Right ventricle myocardium superior (tissue), 1 donor: Measurements from ENCODE around the gene RNASET2. TPM values are rescaled to one million over a fixed set of nuclear protein-coding genes. Genes with fewer than 3 reads are reported as not detected.
"Not testable (repeated sequence)": the region's sequence is repeated elsewhere in the genome, so short reads cannot be mapped to it uniquely, and the experiment has no call there.

Experiments used
- ATAC-seq: fragments of 200-7000 bp; cut with Tn5 transposase; one replicate; pipeline ENCODE4 v1.9.1; 2020; ENCODE audit warnings: mild to moderate bottlenecking; ENCODE audit not compliant: poor library complexity
- DNase-seq: peaks from one replicate; pipeline ENCODE4 v3.0.0-alpha.2; 2020
- intact Hi-C: fragments of 100-400 bp; cut with DNase I; formaldehyde crosslinking; loops from one replicate; pipeline ENCODE4 v1.11.2; 2022
- microRNA-seq: library from miRNA; unstranded; fragments of <30 nt; microRNA quantifications from one replicate; pipeline ENCODE4 v1.2.0, GENCODE V29; 2020
- total RNA-seq: library from RNA; stranded (reverse); fragmentation: NEBNext Ultra II Directional; extraction: Animal tissue kit (Norgen Biotek cat#: 25700); gene quantifications from one replicate; pipeline ENCODE4 v1.2.1, GENCODE V29; 2021
- donor health status: DM: no; HTN: yes; CAD: no; lungs with severe emphysema.

Gene RNASET2
- total RNA-seq, 1 donor from 2014 or later = 12.3 TPM

DNA sequence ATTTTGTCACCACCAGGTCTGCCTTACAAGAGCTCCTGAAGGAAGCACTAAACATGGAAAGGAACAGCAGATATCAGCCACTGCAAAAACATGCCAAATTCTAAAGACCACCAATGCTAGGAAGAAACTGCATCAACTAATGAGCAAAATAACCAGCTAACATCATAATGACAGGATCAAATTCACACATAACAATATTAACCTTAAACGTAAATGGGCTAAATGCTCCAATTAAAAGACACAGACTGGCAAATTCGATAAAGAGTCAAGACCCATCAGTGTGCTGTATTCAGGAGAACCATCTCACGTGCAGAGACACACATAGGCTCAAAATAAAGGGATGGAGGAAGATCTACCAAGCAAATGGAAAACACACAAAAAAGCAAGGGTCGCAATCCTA is 69.6 kb downstream of the RNASET2 start:
- DNase-seq, ATAC-seq, intact Hi-C loops: not testable (repeated sequence)

DNA sequence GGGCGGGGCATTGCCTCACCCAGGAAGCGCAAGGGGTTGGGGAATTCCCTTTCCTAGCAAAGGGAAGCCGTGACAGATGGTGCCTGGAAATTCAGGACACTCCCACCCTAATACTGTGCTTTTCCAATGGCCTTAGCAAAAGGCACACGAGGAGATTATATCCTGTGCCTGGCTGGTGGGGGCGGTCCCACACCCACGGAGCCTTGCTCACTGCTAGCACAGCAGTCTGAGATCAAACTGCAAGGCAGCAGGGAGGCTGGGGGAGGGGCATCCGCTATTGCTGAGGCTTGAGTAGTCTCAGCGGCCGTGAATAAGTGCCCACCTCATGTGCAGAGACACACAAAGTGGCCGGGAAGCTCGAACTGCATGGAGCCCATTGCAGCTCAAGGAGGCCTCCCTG is 71.4 kb downstream of the RNASET2 start:
- ATAC-seq, intact Hi-C loops, DNase-seq: not testable (repeated sequence)

DNA sequence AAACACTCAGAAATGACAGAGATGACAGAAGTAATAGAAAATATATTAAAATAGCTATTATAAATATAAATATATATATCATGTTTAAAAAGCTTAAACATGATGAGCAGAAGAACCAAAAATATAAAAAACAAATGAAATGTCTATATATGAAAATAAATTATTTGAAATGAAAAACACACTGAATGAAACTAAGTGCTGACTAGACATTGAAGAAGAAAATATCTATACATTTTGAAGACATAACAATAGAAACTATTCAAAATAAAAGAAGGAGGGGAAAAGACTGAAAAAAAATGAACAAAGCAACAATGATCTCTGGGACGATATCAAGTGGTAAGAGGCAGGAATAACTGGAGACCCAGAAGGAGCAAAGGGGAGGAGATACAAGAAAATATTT is 76.8 kb downstream of the RNASET2 start:
- intact Hi-C loops = no loop called here
- no peak for ATAC-seq
- DNase-seq = no peak

Small RNA genes within 50 kb of the gene (microRNA-seq; reads per million reads assigned to microRNA genes)
- not detected for gene MIR3939

Other genes starting within 250 kb of the RNASET2 start
- 13.2 TPM for gene CEP43, start 42.8 kb upstream of the RNASET2 start, total RNA-seq
- gene CCR6, start 166.5 kb upstream of the RNASET2 start, total RNA-seq = not detected
- gene GPR31, start 201.4 kb upstream of the RNASET2 start, total RNA-seq = not detected